ENCODE results near the gene SOCS1. TPM values are rescaled to one million over a fixed set of nuclear protein-coding genes. Genes with fewer than 3 reads are reported as not detected.

SOCS1 gene
- total and polyA plus RNA-seq, 9 of the 15 experiments (the other 6 are each of a cell fraction or from before 2014, with no cell fraction given) = 0.04 to 7.5 (median 2.3) TPM

DNA sequence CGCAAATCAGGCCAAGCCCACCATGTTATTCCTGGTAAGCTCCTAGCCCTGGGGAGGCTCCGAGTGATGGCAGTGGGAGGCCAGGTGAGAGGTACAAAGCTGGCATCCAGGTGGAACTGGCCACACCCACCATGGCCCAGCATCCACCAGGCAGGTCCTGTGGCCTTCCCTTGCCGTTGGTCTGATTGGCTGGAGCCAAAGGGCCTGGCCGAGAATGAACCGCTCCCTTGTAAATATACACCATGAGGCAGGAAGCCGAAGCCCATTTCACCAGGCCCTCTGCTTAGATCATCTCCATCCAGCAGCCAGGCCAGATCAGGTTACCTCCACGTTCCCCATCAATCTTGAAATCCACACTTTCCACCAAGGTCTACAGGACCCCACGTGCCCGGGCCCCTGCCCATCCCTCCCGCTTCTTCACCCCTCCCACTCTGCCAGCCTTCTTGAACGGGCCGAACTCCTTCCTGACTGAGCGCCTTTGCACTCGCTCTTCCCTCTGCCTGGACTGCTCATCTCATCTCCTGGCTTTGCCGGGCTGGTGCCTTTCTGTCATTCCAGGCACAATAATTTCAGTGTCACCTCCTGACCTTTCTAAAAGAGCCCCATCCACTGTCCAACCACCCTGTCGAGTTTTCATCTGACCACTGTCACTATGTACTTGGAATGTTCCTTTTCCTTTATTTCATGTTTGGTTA lies 5.8 kb downstream of the SOCS1 start (continued):
- TF ChIP-seq, protein P1, sequence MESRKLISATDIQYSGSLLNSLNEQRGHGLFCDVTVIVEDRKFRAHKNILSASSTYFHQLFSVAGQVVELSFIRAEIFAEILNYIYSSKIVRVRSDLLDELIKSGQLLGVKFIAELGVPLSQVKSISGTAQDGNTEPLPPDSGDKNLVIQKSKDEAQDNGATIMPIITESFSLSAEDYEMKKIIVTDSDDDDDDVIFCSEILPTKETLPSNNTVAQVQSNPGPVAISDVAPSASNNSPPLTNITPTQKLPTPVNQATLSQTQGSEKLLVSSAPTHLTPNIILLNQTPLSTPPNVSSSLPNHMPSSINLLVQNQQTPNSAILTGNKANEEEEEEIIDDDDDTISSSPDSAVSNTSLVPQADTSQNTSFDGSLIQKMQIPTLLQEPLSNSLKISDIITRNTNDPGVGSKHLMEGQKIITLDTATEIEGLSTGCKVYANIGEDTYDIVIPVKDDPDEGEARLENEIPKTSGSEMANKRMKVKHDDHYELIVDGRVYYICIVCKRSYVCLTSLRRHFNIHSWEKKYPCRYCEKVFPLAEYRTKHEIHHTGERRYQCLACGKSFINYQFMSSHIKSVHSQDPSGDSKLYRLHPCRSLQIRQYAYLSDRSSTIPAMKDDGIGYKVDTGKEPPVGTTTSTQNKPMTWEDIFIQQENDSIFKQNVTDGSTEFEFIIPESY (CRISPR knock-in tag; IDR thresholded peaks at IDR 0.05) = 0 out of 2 replicates have a peak, but pooled peaks have one; percentile 3
- TF ChIP-seq ZNF3 (CRISPR knock-in tag; IDR thresholded peaks at IDR 0.05) (peak; percentile 41; the same call in 1 of the 2 replicates), HMG20B (CRISPR knock-in tag; IDR thresholded peaks at IDR 0.05) (0 out of 2 replicates have a peak, but pooled peaks have one; percentile 62), CBX2 (IDR thresholded peaks at IDR 0.05; ENCODE audit: insufficient read depth, low read length, poor library complexity, severe bottlenecking) (no peak), POLR2H (tag; IDR thresholded peaks at IDR 0.05; ENCODE audit: low read depth) (peak; percentile 47; the same call in 1 of the 2 replicates), SMARCC2 (IDR thresholded peaks at IDR 0.05; ENCODE audit: low read depth) (no peak), EHMT2 (IDR thresholded peaks at IDR 0.05) (no peak), PML (IDR thresholded peaks at IDR 0.05; ENCODE audit: low read length) (no peak), ARNT (IDR thresholded peaks at IDR 0.05) (no peak), CTBP1 (IDR thresholded peaks at IDR 0.05; ENCODE audit: borderline replicate concordance) (peak; percentile 31; the same call in 1 of the 2 replicates), ZZZ3 (IDR thresholded peaks at IDR 0.05) (no peak), RBFOX2 (IDR thresholded peaks at IDR 0.05; ENCODE audit: low read depth, low read length) (0 out of 2 replicates have a peak, but pooled peaks have one; percentile 13), PHB2 (IDR thresholded peaks at IDR 0.05; ENCODE audit: low read depth) (no peak)
- TF ChIP-seq, protein P2, sequence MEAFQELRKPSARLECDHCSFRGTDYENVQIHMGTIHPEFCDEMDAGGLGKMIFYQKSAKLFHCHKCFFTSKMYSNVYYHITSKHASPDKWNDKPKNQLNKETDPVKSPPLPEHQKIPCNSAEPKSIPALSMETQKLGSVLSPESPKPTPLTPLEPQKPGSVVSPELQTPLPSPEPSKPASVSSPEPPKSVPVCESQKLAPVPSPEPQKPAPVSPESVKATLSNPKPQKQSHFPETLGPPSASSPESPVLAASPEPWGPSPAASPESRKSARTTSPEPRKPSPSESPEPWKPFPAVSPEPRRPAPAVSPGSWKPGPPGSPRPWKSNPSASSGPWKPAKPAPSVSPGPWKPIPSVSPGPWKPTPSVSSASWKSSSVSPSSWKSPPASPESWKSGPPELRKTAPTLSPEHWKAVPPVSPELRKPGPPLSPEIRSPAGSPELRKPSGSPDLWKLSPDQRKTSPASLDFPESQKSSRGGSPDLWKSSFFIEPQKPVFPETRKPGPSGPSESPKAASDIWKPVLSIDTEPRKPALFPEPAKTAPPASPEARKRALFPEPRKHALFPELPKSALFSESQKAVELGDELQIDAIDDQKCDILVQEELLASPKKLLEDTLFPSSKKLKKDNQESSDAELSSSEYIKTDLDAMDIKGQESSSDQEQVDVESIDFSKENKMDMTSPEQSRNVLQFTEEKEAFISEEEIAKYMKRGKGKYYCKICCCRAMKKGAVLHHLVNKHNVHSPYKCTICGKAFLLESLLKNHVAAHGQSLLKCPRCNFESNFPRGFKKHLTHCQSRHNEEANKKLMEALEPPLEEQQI (IDR thresholded peaks at IDR 0.05) = no peak
- TF ChIP-seq, protein P3, sequence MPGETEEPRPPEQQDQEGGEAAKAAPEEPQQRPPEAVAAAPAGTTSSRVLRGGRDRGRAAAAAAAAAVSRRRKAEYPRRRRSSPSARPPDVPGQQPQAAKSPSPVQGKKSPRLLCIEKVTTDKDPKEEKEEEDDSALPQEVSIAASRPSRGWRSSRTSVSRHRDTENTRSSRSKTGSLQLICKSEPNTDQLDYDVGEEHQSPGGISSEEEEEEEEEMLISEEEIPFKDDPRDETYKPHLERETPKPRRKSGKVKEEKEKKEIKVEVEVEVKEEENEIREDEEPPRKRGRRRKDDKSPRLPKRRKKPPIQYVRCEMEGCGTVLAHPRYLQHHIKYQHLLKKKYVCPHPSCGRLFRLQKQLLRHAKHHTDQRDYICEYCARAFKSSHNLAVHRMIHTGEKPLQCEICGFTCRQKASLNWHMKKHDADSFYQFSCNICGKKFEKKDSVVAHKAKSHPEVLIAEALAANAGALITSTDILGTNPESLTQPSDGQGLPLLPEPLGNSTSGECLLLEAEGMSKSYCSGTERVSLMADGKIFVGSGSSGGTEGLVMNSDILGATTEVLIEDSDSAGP (CRISPR knock-in tag; IDR thresholded peaks at IDR 0.05) = no peak; the same call in 1 of the 2 replicates
- TF ChIP-seq, protein P4, sequence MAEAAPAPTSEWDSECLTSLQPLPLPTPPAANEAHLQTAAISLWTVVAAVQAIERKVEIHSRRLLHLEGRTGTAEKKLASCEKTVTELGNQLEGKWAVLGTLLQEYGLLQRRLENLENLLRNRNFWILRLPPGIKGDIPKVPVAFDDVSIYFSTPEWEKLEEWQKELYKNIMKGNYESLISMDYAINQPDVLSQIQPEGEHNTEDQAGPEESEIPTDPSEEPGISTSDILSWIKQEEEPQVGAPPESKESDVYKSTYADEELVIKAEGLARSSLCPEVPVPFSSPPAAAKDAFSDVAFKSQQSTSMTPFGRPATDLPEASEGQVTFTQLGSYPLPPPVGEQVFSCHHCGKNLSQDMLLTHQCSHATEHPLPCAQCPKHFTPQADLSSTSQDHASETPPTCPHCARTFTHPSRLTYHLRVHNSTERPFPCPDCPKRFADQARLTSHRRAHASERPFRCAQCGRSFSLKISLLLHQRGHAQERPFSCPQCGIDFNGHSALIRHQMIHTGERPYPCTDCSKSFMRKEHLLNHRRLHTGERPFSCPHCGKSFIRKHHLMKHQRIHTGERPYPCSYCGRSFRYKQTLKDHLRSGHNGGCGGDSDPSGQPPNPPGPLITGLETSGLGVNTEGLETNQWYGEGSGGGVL (CRISPR knock-in tag; IDR thresholded peaks at IDR 0.05) = no peak

Measured in K562 (cell line).